Measurements from ENCODE around the gene ZBTB43.

DNA sequence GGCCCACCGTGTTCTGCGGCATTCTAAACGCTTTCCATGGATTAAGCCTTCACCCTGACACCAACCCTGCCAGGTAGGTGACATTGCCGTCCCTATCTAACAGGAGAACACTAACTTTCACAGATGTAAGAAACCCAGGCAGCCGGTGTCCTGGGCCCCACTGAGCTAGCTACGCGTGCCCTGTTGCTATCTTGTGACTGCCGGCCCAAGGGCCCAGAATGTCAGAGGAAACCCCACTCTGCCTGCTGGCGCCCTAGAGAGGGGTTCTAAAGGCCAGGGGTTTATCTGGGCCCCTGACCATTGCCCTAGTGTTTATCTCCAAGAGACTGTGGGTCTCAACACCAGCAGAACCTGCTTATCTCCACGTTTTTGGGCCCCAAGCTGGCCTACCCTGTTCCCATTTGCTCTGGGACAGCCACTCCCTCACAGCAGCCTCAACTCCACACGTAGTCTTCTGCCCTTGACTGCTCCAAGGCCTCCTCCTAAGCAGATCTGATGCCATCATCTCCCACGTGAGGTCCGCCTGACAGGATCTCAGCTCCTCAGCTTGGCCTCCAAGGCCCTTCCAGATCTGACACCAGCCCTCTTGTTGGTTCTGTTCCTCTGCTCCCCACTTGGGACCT, 37.5 kb downstream of the ZBTB43 start:
- TF ChIP-seq, protein P1, sequence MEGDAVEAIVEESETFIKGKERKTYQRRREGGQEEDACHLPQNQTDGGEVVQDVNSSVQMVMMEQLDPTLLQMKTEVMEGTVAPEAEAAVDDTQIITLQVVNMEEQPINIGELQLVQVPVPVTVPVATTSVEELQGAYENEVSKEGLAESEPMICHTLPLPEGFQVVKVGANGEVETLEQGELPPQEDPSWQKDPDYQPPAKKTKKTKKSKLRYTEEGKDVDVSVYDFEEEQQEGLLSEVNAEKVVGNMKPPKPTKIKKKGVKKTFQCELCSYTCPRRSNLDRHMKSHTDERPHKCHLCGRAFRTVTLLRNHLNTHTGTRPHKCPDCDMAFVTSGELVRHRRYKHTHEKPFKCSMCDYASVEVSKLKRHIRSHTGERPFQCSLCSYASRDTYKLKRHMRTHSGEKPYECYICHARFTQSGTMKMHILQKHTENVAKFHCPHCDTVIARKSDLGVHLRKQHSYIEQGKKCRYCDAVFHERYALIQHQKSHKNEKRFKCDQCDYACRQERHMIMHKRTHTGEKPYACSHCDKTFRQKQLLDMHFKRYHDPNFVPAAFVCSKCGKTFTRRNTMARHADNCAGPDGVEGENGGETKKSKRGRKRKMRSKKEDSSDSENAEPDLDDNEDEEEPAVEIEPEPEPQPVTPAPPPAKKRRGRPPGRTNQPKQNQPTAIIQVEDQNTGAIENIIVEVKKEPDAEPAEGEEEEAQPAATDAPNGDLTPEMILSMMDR (IDR thresholded peaks at IDR 0.05; ENCODE audit: poor library complexity, severe bottlenecking), result no peak
- TF ChIP-seq EZH2 (IDR thresholded peaks at IDR 0.05; ENCODE audit: borderline replicate concordance, insufficient read depth, low read length, poor library complexity, severe bottlenecking), result no peak
- no peak for TF ChIP-seq POLR2AphosphoS5 (IDR thresholded peaks at IDR 0.05)

Measured in neural cell (in vitro differentiated cells).